Astrocyte of the spinal cord (primary cell): ENCODE results near the gene TRRAP.
A peak's percentile ranks its signal among the peaks of the same experiment; 100 is the strongest.

Experiments
- DNase-seq: peaks from one replicate; pipeline ENCODE4 v3.0.0; 2011; ENCODE audit warnings: low read depth, low spot score
- H3K4me3 ChIP-seq: 2 replicates; pipeline ENCODE4 v1.5.1; 2011; ENCODE audit warnings: low read depth, mild to moderate bottlenecking, low read length, moderate library complexity
- CTCF ChIP-seq: IDR thresholded peaks from 2 replicates; pipeline ENCODE4 v1.5.1; 2012; ENCODE audit warnings: low read depth, mild to moderate bottlenecking, low read length, inconsistent platforms
- in situ Hi-C: cut with HindIII; loops from 2 replicates; pipeline ENCODE4 v1.10.0; 2017; ENCODE audit warnings: low sequenced_read_pairs

TRRAP gene

GRCh38 chr7:99031496-99031895 lies 153.2 kb downstream of the TRRAP start:
- in situ Hi-C loops, result no loop called here
- H3K4me3 ChIP-seq, result no peak overlapping the region
- no peak for DNase-seq
- no peak for TF ChIP-seq CTCF

DNA sequence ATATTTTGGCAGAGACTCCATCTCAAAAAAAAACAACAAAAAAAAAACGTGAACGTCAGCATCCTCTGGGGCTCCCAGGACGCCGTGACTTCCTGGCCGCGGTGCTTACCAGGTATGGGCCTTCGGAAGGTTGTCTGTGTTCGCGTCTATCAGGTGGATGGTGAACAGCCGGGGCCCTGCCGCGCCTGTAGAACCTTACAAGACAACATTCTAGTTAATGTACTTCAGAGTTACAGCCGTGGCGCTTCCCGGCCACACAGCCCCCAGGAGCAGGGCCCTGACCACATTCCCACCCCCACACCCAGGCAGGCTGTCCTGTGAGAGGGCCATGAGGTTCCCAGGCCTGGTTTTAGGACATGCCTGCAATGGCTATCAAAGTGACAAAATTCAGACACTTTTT lies 154.6 kb downstream of the TRRAP start:
- H3K4me3 ChIP-seq, result no peak overlapping the region
- in situ Hi-C loops, result no loop called here
- no peak for TF ChIP-seq CTCF
- DNase-seq, result no peak

- H3K4me3 ChIP-seq, result no peak overlapping the region
- in situ Hi-C loops, result no loop called here
- TF ChIP-seq CTCF, result no peak
- DNase-seq, result no peak
Measured at GRCh38 chr7:99033765-99034164, 155.4 kb downstream of the TRRAP start.

GRCh38 chr7:99034932-99035722 lies 156.8 kb downstream of the TRRAP start:
- no peak overlapping the region for H3K4me3 ChIP-seq
- in situ Hi-C loops, result no loop called here
- TF ChIP-seq CTCF, result no peak
- DNase-seq, result no peak

DNA sequence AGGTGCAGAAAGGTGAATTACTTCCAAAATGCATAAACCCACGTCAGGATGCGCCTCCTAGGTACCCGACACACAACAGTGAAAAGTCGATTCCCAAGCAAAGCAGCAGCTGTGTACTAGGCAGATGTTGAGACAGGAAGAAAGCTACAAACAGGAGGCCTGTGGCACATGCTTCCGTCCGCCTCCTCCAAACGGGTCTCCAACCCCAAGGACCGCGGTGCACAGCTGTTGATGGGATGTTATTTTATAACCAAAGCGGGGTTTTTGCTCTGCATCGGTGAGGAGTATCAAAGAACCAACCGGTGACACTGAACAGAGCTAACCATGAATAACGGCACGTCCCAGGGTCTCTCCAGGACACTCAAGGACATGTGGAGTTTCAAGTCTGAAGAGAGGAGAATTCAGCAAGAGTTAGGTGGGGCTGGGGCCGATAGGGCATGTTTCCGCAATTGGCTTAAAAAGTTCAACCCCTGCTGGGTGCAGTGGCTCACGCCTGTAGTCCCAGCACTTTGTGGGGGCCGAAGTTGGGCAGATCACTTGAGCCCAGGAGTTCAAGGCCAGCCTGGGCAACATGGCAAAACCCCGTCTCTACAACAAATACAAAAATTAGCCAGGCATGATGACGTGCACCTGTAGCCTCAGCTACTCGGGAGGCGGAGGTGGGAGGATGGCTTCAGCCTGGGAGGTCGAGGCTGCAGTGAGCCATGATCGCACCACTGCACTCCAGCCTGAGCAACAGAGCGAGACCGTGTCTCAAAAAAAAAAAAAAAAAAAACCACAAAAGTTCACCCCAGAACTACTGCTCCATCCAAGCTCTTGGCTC lies 157.6 kb downstream of the TRRAP start:
- in situ Hi-C loops, result no loop called here
- no peak overlapping the region for H3K4me3 ChIP-seq
- no peak for TF ChIP-seq CTCF
- DNase-seq, result no peak

DNA sequence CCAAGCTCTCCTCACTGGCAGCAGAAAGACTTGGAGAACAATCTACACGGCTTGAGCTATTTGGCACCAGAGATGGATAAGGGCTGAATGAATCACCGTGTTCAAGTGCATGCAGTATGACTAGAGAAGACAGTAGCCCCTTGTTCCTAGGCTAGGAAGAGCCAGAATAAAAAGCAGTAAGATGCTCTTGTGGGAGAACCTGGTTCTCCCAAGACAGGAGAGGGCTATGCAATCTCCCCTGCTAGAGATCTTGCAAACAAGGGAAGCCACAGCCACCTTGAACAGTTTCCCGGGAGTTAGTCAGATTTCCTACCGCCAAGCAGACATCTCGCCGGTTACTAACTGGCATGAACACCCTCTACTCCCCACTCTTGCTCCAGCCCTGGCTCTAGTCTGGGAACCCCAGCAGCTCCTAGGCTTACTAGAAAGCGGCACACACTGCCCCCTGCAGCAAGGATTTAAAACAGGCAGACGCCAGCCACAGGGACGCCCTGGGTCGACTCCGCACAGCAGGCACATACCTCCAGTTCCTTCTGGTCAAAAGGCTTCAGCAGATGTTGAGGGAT lies 158.3 kb downstream of the TRRAP start:
- TF ChIP-seq CTCF, result peak; percentile 53
- peak; percentile 75 for DNase-seq
- in situ Hi-C loops, result no loop called here
- H3K4me3 ChIP-seq, result no peak overlapping the region
